ENCODE results near the gene AKR7A3. TPM values are rescaled to one million over a fixed set of nuclear protein-coding genes. Genes with fewer than 3 reads are reported as not detected.

Gene AKR7A3
- total and polyA plus RNA-seq, 9 of the 15 experiments (the other 6 are each of a cell fraction or from before 2014, with no cell fraction given): 0.04 to 1.5 (median 0.44) TPM; not detected in 1

GRCh38 chr1:19273106-19273843, 15.3 kb downstream of the AKR7A3 start:
- Histone ChIP-seq H3K9me1 (ENCODE audit: control insufficient read depth, insufficient read depth, low read length) (no peaks in the 10 kb centered on the region), H2AFZ (ENCODE audit: low read depth, low read length) (no peak overlapping the region), H3K27ac (ENCODE audit: extremely low read depth, low read depth, low read length) (no peak overlapping the region), H3K36me3 (ENCODE audit: control insufficient read depth, insufficient read depth, low read length) (no peaks in the 10 kb centered on the region), H3K4me1 (replicated peaks in 1 of 2; ENCODE audit: control insufficient read depth in 2 of 2, insufficient read depth in 2 of 2, low read length in 2 of 2) (peaks cover 0 to 6% of the 10 kb centered on the region in 2 experiments; a peak in 2 of 5 replicates), H3K9me3 (replicated peaks; ENCODE audit: control insufficient read depth, insufficient read depth, low read depth, low read length) (no peaks in the 10 kb centered on the region), H4K20me1 (replicated peaks; ENCODE audit: control insufficient read depth, insufficient read depth, low read length) (no peaks in the 10 kb centered on the region), H3K4me3 (no peak overlapping the region), H3K79me2 (ENCODE audit: control insufficient read depth, insufficient read depth, low read length) (no peaks in the 10 kb centered on the region), H3K27me3 (ENCODE audit: control insufficient read depth in 2 of 2, insufficient read depth in 2 of 2, low read length in 2 of 2) (no peaks in the 10 kb centered on the region), H3K9ac (ENCODE audit: insufficient read depth in 1 of 2, low read depth in 2 of 2, low read length in 2 of 2) (no peak overlapping the region), H3K4me2 (ENCODE audit: insufficient read depth, low read length) (no peak overlapping the region)
- WGBS (ENCODE audit: insufficient coverage, low coverage, missing lambda C conversion rate): 65% methylated on average over 18 of the region's 22 CpGs
- in situ Hi-C loops (cut with MboI): no loop called here
- no peak for ATAC-seq
- intact Hi-C loops (cut with micrococcal nuclease): no loop called here
- no peak for FAIRE-seq
- ChIA-PET POLR2A (interaction anchor here (0.6 kb wide), 1 partner anchor 10 kb away, joined by 3 read pairs; no protein-coding TSS in a partner anchor), CTCF (ENCODE audit: low intra/inter-chr PET ratio) (no interaction called here)
- TF ChIP-seq NR0B1 (IDR thresholded peaks at IDR 0.05; ENCODE audit: partially characterized antibody): no peak
- BruUV-seq (replicated peaks): no TSS peak
- DNase-seq (ENCODE audit: extremely low read depth in 1 of 4, low spot score in 3 of 4): no peak

DNA sequence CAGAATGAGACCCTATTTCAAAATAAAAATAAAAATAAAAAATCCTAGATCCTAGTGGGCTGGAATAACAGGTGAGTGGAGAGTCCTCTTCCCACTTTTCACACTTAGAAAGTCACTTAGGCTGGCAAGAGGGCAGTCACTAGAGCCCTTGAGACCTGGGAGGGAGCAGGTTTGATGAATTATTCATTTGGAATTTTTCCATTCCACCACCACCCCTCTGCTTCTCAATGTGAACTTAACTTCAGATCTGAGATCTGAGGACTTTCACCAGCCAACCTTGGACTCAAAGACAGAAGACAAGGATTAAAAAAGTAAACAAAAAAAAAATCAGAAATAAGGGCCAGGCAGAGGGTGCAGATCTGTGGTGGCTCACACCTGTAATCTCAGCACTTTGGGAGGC, 16.5 kb downstream of the AKR7A3 start:
- no peaks in the 10 kb centered on the region for H3K79me2 ChIP-seq (ENCODE audit: control insufficient read depth, insufficient read depth, low read length)
- POLR2A ChIA-PET: interaction anchor here (3.6 kb wide), 1 partner anchor 12 kb away, joined by 19 read pairs; no protein-coding TSS in a partner anchor
- H3K4me3 ChIP-seq: no peak overlapping the region
- peaks cover 0 to 6% of the 10 kb centered on the region in 2 experiments; a peak in 2 of 5 replicates for H3K4me1 ChIP-seq (replicated peaks in 1 of 2; ENCODE audit: control insufficient read depth in 2 of 2, insufficient read depth in 2 of 2, low read length in 2 of 2)
- H3K9me3 ChIP-seq (replicated peaks; ENCODE audit: control insufficient read depth, insufficient read depth, low read depth, low read length): no peaks in the 10 kb centered on the region
- intact Hi-C loops (cut with micrococcal nuclease) (no loop called here), in situ Hi-C loops (cut with MboI) (no loop called here)
- no peak overlapping the region for H3K27ac ChIP-seq (ENCODE audit: extremely low read depth, low read depth, low read length)
- H3K36me3 ChIP-seq (ENCODE audit: control insufficient read depth, insufficient read depth, low read length): no peaks in the 10 kb centered on the region
- no TSS peak for BruUV-seq (replicated peaks)
- ATAC-seq: no peak
- H4K20me1 ChIP-seq (replicated peaks; ENCODE audit: control insufficient read depth, insufficient read depth, low read length): no peaks in the 10 kb centered on the region
- no peak overlapping the region for H2AFZ ChIP-seq (ENCODE audit: low read depth, low read length)
- no peak overlapping the region for H3K9ac ChIP-seq (ENCODE audit: insufficient read depth in 1 of 2, low read depth in 2 of 2, low read length in 2 of 2)
- H3K4me2 ChIP-seq (ENCODE audit: insufficient read depth, low read length): no peak overlapping the region
- no peaks in the 10 kb centered on the region for H3K27me3 ChIP-seq (ENCODE audit: control insufficient read depth in 2 of 2, insufficient read depth in 2 of 2, low read length in 2 of 2)
- H3K9me1 ChIP-seq (ENCODE audit: control insufficient read depth, insufficient read depth, low read length): no peaks in the 10 kb centered on the region
- FAIRE-seq: no peak
- CTCF ChIA-PET (ENCODE audit: low intra/inter-chr PET ratio): no interaction called here
- no peak for DNase-seq (ENCODE audit: extremely low read depth in 1 of 4, low spot score in 3 of 4)
- TF ChIP-seq BRD4 (IDR thresholded peaks at IDR 0.05): no peak
- TF ChIP-seq, protein P1, sequence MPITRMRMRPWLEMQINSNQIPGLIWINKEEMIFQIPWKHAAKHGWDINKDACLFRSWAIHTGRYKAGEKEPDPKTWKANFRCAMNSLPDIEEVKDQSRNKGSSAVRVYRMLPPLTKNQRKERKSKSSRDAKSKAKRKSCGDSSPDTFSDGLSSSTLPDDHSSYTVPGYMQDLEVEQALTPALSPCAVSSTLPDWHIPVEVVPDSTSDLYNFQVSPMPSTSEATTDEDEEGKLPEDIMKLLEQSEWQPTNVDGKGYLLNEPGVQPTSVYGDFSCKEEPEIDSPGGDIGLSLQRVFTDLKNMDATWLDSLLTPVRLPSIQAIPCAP (CRISPR knock-in tag; IDR thresholded peaks at IDR 0.05; ENCODE audit: borderline replicate concordance): no peak
- TF ChIP-seq MYBL2 (IDR thresholded peaks at IDR 0.05; ENCODE audit: low read depth): no peak
- no peak for TF ChIP-seq MYBL2 (CRISPR knock-in tag; IDR thresholded peaks at IDR 0.05; ENCODE audit: borderline replicate concordance)
- TF ChIP-seq, protein P2, sequence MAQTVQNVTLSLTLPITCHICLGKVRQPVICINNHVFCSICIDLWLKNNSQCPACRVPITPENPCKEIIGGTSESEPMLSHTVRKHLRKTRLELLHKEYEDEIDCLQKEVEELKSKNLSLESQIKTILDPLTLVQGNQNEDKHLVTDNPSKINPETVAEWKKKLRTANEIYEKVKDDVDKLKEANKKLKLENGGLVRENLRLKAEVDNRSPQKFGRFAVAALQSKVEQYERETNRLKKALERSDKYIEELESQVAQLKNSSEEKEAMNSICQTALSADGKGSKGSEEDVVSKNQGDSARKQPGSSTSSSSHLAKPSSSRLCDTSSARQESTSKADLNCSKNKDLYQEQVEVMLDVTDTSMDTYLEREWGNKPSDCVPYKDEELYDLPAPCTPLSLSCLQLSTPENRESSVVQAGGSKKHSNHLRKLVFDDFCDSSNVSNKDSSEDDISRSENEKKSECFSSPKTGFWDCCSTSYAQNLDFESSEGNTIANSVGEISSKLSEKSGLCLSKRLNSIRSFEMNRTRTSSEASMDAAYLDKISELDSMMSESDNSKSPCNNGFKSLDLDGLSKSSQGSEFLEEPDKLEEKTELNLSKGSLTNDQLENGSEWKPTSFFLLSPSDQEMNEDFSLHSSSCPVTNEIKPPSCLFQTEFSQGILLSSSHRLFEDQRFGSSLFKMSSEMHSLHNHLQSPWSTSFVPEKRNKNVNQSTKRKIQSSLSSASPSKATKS (CRISPR knock-in tag; IDR thresholded peaks at IDR 0.05): no peak
- TF ChIP-seq ARID1B (IDR thresholded peaks at IDR 0.05): no peak
- TF ChIP-seq ELF4 (CRISPR knock-in tag; IDR thresholded peaks at IDR 0.05): no peak

Data from K562 (cell line).